ENCODE results near the gene RNF150. TPM values are rescaled to one million over a fixed set of nuclear protein-coding genes. Genes with fewer than 3 reads are reported as not detected.
"Not testable (repeated sequence)": the region's sequence is repeated elsewhere in the genome, so short reads cannot be mapped to it uniquely, and the experiment has no call there.

The RNF150 gene
- total and polyA plus RNA-seq, 8 donors = 1.9 to 15.2 (median 14.1) TPM

DNA sequence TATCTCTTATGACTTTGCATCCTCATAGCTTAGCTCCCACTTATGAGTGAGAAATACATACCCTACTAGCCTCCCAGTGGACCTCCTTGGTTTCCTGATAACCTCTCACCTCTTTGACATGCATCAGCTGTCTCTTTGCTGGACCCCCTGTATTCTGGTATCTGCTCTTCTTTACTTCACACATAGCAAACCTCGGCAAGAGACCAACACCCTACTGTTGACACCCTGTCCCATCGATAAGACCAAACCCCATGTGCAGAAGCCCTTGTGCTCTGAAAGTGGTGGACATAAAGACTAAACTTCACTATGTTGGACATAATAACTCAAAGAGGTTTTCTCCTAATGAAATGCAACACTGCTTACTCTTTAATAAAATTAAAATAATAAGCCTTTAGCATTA lies 75.7 kb downstream of the RNF150 start:
- H3K27me3 ChIP-seq = no peaks in the 10 kb centered on the region
- no peaks in the 10 kb centered on the region for H3K4me1 ChIP-seq
- H3K36me3 ChIP-seq = no peaks in the 10 kb centered on the region
- H3K27ac ChIP-seq = no peak overlapping the region
- H3K9me3 ChIP-seq = no peaks in the 10 kb centered on the region
- ATAC-seq (no peak), DNase-seq (no peak)
- intact Hi-C loops (cut with DNase I) = no loop called here
- TF ChIP-seq, protein P1, sequence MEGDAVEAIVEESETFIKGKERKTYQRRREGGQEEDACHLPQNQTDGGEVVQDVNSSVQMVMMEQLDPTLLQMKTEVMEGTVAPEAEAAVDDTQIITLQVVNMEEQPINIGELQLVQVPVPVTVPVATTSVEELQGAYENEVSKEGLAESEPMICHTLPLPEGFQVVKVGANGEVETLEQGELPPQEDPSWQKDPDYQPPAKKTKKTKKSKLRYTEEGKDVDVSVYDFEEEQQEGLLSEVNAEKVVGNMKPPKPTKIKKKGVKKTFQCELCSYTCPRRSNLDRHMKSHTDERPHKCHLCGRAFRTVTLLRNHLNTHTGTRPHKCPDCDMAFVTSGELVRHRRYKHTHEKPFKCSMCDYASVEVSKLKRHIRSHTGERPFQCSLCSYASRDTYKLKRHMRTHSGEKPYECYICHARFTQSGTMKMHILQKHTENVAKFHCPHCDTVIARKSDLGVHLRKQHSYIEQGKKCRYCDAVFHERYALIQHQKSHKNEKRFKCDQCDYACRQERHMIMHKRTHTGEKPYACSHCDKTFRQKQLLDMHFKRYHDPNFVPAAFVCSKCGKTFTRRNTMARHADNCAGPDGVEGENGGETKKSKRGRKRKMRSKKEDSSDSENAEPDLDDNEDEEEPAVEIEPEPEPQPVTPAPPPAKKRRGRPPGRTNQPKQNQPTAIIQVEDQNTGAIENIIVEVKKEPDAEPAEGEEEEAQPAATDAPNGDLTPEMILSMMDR (IDR thresholded peaks at IDR 0.05) = no peak
- H3K4me3 ChIP-seq = no peak overlapping the region

GRCh38 chr4:141056473-141056872 lies 76.8 kb downstream of the RNF150 start:
- intact Hi-C loops (cut with DNase I) = no loop called here
- Histone ChIP-seq H3K4me1 (no peaks in the 10 kb centered on the region), H3K4me3 (no peak overlapping the region), H3K27ac (no peak overlapping the region), H3K36me3 (no peaks in the 10 kb centered on the region), H3K9me3 (peaks cover 0 to 8% of the 10 kb centered on the region in 2 donors), H3K27me3 (no peaks in the 10 kb centered on the region)
- TF ChIP-seq, protein P1 (IDR thresholded peaks at IDR 0.05) = no peak
- ATAC-seq (no peak), DNase-seq (no peak)

DNA sequence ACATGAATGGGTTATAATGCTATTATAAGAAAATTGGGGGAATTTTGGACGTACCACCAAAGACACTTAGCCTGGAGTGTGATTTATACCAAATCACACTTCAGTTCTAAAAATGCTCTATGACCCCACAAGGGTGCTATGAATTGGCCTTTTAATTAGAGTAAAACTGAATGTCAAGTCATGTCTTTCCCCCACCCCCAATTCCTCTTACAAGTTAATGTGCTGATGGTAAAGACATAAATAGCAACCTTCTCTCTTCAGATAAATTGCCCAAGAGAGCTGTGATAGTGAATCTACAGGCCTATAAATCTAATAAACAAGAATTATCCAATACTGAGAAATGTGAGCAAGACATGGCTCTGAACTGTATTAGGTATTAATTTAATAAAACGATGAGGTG lies 78.8 kb downstream of the RNF150 start:
- peaks cover 0 to 22% of the 10 kb centered on the region in 2 donors for H3K9me3 ChIP-seq
- DNase-seq = no peak
- ATAC-seq = no peak
- no peaks in the 10 kb centered on the region for H3K36me3 ChIP-seq
- H3K27me3 ChIP-seq = no peaks in the 10 kb centered on the region
- TF ChIP-seq, protein P1 (IDR thresholded peaks at IDR 0.05) = no peak
- H3K4me1 ChIP-seq = no peaks in the 10 kb centered on the region
- H3K4me3 ChIP-seq = no peak overlapping the region
- no peak overlapping the region for H3K27ac ChIP-seq
- intact Hi-C loops (cut with DNase I) = no loop called here

DNA sequence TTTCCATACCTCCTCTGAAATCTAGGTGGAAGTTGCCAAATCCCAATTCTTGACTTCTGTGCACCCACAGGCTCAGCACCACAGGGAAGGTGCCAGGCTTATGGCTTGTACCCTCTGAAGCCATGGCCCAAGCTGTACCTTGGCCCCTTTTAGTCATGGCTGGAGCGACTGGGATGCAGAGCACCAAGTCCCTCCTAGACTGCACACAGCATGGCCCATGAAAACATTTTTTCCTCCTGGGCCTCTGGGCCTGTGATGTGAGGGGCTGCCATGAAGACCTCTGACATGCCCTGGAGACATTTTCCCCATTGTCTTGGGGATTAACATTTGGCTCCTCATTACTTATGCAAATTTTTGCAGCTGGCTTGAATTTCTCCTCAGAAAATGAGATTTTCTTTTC lies 82.3 kb downstream of the RNF150 start:
- H3K4me1 ChIP-seq; intact Hi-C loops (cut with DNase I); H3K36me3 ChIP-seq; DNase-seq; H3K27ac ChIP-seq; H3K27me3 ChIP-seq; ATAC-seq; H3K4me3 ChIP-seq: not testable (repeated sequence)
- peaks cover 0 to 22% of the 10 kb centered on the region in 2 donors for H3K9me3 ChIP-seq

GRCh38 chr4:141047228-141047884 lies 85.9 kb downstream of the RNF150 start:
- TF ChIP-seq, protein P1 (IDR thresholded peaks at IDR 0.05) = no peak
- DNase-seq (no peak), ATAC-seq (no peak)
- Histone ChIP-seq H3K27me3 (no peaks in the 10 kb centered on the region), H3K36me3 (no peaks in the 10 kb centered on the region), H3K4me1 (no peaks in the 10 kb centered on the region), H3K4me3 (no peak overlapping the region), H3K27ac (no peak overlapping the region), H3K9me3 (peaks cover 0 to 22% of the 10 kb centered on the region in 2 donors)
- intact Hi-C loops (cut with DNase I) = no loop called here

DNA sequence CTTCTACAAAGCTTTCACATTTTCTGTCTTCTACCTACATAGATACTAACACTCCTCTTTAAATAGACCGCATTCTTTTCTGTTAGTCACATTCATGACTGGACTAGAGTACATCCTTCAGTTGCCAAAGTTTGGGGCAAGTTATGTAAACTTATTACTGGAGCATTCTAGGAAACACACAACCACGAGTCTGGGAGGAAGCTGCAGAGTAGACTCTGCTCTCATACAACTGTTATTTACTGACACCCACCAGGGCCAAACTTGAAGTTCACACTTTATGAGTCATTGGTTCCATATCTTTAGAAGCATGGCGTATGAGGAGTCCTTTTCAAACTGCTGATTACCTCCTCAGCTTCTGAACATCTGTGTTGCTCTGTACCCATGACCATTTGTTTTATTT lies 87.0 kb downstream of the RNF150 start:
- ATAC-seq (peak; percentile 74), DNase-seq (no peak)
- TF ChIP-seq, protein P1 (IDR thresholded peaks at IDR 0.05) = no peak
- H3K4me1 ChIP-seq = no peaks in the 10 kb centered on the region
- H3K4me3 ChIP-seq = no peak overlapping the region
- H3K27ac ChIP-seq = no peak overlapping the region
- intact Hi-C loops (cut with DNase I) = no loop called here
- H3K27me3 ChIP-seq = no peaks in the 10 kb centered on the region
- H3K36me3 ChIP-seq = no peaks in the 10 kb centered on the region
- peaks cover 0 to 12% of the 10 kb centered on the region in 2 donors for H3K9me3 ChIP-seq
